ENCODE results near the gene ALDH1A3. TPM values are rescaled to one million over a fixed set of nuclear protein-coding genes. Genes with fewer than 3 reads are reported as not detected.

ALDH1A3 gene
- total and polyA plus RNA-seq, 2 experiments from 2014 or later = 4.0 to 19.8 TPM

DNA sequence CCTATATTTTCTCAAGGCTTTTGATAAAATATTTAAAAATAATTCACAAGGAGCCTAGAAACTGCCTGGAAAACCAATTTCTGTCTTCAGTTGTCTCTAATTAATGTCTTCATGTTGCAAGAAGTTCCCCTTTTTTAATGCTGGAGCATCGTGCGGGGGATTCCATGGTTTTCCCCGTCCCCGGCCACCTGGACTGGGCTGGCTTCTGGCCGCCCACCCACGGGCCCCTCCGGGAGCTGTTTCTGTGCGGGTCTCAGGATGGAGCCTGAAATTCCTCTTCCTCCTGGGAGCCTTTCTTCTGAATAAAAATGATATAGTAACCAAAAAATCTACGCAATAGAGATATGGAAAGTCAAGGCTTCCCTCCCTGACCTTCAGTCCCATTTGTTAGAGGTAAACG is 31.5 kb downstream of the ALDH1A3 start:
- Histone ChIP-seq H3F3A (replicated peaks; ENCODE audit: low read depth) (no peaks in the 10 kb centered on the region), H3K36me3 (ENCODE audit: insufficient read depth) (no peaks in the 10 kb centered on the region), H3K4me3 (no peak overlapping the region), H3K9me2 (ENCODE audit: insufficient read depth) (no peaks in the 10 kb centered on the region), H3K27me3 (ENCODE audit: insufficient read depth) (no peaks in the 10 kb centered on the region), H3K27ac (ENCODE audit: low read depth) (no peak overlapping the region), H2AFZ (no peak overlapping the region), H3K4me1 (ENCODE audit: insufficient read depth) (peaks cover 9% of the 10 kb centered on the region; the same call in 1 of the 2 replicates), H3K79me2 (replicated peaks; ENCODE audit: insufficient read depth) (no peaks in the 10 kb centered on the region), H4K20me1 (replicated peaks; ENCODE audit: insufficient read depth) (no peaks in the 10 kb centered on the region), H3K4me2 (no peak overlapping the region)
- Mint-ChIP-seq H3K36me3 (ENCODE audit: low read depth) (peaks cover 3% of the 10 kb centered on the region; the same call in 1 of the 3 replicates), H3K27me3 (ENCODE audit: insufficient read depth, low read depth, poor library complexity) (peaks cover 2% of the 10 kb centered on the region), H3K4me3 (no peak overlapping the region), H3K27ac (no peak overlapping the region), H3K9me3 (peaks cover 3% of the 10 kb centered on the region; the same call in 1 of the 3 replicates), H3K4me1 (peaks cover 16% of the 10 kb centered on the region)
- no peak for DNase-seq (ENCODE audit: low spot score)
- TF ChIP-seq STAT1 (IDR thresholded peaks at IDR 0.05; ENCODE audit: unreplicated experiment) (no peak), CREB1 (CRISPR knock-in tag; IDR thresholded peaks at IDR 0.05; ENCODE audit: low read depth) (no peak), ZNF331 (CRISPR knock-in tag; IDR thresholded peaks at IDR 0.05; ENCODE audit: low read depth) (no peak), ZNF114 (CRISPR knock-in tag; IDR thresholded peaks at IDR 0.05) (no peak), EZH2phosphoT487 (IDR thresholded peaks at IDR 0.05; ENCODE audit: unreplicated experiment) (no peak), JUNB (IDR thresholded peaks at IDR 0.05; ENCODE audit: unreplicated experiment) (no peak), EZH2 (IDR thresholded peaks at IDR 0.05; ENCODE audit: low read depth, unreplicated experiment) (no peak), NANOG (IDR thresholded peaks at IDR 0.05; ENCODE audit: borderline replicate concordance) (no peak), POLR2AphosphoS5 (IDR thresholded peaks at IDR 0.05; ENCODE audit: low read depth) (no peak)
- TF ChIP-seq, protein P1, sequence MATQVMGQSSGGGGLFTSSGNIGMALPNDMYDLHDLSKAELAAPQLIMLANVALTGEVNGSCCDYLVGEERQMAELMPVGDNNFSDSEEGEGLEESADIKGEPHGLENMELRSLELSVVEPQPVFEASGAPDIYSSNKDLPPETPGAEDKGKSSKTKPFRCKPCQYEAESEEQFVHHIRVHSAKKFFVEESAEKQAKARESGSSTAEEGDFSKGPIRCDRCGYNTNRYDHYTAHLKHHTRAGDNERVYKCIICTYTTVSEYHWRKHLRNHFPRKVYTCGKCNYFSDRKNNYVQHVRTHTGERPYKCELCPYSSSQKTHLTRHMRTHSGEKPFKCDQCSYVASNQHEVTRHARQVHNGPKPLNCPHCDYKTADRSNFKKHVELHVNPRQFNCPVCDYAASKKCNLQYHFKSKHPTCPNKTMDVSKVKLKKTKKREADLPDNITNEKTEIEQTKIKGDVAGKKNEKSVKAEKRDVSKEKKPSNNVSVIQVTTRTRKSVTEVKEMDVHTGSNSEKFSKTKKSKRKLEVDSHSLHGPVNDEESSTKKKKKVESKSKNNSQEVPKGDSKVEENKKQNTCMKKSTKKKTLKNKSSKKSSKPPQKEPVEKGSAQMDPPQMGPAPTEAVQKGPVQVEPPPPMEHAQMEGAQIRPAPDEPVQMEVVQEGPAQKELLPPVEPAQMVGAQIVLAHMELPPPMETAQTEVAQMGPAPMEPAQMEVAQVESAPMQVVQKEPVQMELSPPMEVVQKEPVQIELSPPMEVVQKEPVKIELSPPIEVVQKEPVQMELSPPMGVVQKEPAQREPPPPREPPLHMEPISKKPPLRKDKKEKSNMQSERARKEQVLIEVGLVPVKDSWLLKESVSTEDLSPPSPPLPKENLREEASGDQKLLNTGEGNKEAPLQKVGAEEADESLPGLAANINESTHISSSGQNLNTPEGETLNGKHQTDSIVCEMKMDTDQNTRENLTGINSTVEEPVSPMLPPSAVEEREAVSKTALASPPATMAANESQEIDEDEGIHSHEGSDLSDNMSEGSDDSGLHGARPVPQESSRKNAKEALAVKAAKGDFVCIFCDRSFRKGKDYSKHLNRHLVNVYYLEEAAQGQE (IDR thresholded peaks at IDR 0.05; ENCODE audit: unreplicated experiment) = no peak
- TF ChIP-seq, protein P2, sequence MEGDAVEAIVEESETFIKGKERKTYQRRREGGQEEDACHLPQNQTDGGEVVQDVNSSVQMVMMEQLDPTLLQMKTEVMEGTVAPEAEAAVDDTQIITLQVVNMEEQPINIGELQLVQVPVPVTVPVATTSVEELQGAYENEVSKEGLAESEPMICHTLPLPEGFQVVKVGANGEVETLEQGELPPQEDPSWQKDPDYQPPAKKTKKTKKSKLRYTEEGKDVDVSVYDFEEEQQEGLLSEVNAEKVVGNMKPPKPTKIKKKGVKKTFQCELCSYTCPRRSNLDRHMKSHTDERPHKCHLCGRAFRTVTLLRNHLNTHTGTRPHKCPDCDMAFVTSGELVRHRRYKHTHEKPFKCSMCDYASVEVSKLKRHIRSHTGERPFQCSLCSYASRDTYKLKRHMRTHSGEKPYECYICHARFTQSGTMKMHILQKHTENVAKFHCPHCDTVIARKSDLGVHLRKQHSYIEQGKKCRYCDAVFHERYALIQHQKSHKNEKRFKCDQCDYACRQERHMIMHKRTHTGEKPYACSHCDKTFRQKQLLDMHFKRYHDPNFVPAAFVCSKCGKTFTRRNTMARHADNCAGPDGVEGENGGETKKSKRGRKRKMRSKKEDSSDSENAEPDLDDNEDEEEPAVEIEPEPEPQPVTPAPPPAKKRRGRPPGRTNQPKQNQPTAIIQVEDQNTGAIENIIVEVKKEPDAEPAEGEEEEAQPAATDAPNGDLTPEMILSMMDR (conservative IDR thresholded peaks at IDR 0.05; ENCODE audit: low read depth in 2 of 2) = no peak
- TF ChIP-seq, protein P3, sequence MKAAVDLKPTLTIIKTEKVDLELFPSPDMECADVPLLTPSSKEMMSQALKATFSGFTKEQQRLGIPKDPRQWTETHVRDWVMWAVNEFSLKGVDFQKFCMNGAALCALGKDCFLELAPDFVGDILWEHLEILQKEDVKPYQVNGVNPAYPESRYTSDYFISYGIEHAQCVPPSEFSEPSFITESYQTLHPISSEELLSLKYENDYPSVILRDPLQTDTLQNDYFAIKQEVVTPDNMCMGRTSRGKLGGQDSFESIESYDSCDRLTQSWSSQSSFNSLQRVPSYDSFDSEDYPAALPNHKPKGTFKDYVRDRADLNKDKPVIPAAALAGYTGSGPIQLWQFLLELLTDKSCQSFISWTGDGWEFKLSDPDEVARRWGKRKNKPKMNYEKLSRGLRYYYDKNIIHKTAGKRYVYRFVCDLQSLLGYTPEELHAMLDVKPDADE (IDR thresholded peaks at IDR 0.05) = no peak
- TF ChIP-seq, protein P4, sequence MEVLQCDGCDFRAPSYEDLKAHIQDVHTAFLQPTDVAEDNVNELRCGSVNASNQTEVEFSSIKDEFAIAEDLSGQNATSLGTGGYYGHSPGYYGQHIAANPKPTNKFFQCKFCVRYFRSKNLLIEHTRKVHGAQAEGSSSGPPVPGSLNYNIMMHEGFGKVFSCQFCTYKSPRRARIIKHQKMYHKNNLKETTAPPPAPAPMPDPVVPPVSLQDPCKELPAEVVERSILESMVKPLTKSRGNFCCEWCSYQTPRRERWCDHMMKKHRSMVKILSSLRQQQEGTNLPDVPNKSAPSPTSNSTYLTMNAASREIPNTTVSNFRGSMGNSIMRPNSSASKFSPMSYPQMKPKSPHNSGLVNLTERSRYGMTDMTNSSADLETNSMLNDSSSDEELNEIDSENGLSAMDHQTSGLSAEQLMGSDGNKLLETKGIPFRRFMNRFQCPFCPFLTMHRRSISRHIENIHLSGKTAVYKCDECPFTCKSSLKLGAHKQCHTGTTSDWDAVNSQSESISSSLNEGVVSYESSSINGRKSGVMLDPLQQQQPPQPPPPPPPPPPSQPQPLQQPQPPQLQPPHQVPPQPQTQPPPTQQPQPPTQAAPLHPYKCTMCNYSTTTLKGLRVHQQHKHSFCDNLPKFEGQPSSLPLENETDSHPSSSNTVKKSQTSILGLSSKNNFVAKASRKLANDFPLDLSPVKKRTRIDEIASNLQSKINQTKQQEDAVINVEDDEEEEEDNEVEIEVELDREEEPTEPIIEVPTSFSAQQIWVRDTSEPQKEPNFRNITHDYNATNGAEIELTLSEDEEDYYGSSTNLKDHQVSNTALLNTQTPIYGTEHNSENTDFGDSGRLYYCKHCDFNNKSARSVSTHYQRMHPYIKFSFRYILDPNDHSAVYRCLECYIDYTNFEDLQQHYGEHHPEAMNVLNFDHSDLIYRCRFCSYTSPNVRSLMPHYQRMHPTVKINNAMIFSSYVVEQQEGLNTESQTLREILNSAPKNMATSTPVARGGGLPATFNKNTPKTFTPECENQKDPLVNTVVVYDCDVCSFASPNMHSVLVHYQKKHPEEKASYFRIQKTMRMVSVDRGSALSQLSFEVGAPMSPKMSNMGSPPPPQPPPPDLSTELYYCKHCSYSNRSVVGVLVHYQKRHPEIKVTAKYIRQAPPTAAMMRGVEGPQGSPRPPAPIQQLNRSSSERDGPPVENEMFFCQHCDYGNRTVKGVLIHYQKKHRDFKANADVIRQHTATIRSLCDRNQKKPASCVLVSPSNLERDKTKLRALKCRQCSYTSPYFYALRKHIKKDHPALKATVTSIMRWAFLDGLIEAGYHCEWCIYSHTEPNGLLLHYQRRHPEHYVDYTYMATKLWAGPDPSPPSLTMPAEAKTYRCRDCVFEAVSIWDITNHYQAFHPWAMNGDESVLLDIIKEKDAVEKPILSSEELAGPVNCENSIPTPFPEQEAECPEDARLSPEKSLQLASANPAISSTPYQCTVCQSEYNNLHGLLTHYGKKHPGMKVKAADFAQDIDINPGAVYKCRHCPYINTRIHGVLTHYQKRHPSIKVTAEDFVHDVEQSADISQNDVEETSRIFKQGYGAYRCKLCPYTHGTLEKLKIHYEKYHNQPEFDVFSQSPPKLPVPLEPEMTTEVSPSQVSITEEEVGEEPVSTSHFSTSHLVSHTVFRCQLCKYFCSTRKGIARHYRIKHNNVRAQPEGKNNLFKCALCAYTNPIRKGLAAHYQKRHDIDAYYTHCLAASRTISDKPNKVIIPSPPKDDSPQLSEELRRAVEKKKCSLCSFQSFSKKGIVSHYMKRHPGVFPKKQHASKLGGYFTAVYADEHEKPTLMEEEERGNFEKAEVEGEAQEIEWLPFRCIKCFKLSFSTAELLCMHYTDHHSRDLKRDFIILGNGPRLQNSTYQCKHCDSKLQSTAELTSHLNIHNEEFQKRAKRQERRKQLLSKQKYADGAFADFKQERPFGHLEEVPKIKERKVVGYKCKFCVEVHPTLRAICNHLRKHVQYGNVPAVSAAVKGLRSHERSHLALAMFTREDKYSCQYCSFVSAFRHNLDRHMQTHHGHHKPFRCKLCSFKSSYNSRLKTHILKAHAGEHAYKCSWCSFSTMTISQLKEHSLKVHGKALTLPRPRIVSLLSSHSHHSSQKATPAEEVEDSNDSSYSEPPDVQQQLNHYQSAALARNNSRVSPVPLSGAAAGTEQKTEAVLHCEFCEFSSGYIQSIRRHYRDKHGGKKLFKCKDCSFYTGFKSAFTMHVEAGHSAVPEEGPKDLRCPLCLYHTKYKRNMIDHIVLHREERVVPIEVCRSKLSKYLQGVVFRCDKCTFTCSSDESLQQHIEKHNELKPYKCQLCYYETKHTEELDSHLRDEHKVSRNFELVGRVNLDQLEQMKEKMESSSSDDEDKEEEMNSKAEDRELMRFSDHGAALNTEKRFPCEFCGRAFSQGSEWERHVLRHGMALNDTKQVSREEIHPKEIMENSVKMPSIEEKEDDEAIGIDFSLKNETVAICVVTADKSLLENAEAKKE (CRISPR knock-in tag; IDR thresholded peaks at IDR 0.05) = no peak
- ATAC-seq = no peak
